ENCODE data around the gene PCYT2.
"Not testable (repeated sequence)": the region's sequence is repeated elsewhere in the genome, so short reads cannot be mapped to it uniquely, and the experiment has no call there.

PCYT2 gene

DNA sequence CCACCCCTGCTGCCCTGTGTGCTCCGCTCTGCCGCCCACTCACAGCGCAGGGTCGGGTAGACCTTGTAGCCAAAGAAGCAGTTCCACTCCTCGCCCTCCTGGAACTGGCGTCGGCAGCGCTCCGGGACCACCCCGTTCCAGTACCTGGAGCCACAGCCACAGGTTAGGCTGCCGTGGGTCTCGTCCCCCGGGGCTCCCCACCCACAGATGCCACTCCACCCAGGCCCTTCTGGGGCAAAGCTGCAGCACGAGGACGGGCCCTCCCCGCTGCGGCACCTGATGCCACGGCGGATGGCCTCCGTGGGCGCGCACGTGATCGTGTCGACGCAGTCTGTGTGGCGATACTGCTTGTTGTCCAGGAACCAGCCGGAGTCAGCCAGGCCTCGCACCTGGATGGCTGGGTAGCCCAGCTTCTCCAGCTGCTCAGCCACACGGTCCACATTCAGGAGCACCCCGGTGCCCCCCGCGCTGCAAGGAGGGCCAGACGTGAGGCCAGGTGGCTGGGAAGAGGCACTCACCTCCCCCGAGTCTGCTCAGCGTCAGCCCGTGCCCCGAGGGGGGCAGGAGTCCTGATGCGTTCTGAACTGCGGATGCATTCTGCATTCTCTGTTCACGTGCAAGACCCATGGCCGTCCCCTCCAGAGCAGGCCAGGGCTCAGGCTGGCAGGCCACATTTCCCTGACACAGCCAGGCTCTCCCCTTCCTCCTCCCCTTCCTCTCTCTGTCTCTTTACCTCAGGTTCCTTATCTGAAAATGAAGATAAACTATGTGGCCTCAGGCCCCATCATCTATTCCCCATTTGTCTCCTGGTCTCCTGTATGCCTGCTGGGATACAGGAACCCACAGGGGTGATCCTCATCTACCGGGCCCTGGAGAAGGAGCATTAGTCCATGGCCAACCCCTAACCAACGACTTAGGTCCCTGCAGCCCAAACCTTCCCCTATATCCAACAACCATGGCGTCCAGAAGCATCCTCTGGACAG, 45.7 kb upstream of the PCYT2 start:
- DNase-seq (ENCODE audit: low spot score), result no peak
- TF ChIP-seq, protein P1, sequence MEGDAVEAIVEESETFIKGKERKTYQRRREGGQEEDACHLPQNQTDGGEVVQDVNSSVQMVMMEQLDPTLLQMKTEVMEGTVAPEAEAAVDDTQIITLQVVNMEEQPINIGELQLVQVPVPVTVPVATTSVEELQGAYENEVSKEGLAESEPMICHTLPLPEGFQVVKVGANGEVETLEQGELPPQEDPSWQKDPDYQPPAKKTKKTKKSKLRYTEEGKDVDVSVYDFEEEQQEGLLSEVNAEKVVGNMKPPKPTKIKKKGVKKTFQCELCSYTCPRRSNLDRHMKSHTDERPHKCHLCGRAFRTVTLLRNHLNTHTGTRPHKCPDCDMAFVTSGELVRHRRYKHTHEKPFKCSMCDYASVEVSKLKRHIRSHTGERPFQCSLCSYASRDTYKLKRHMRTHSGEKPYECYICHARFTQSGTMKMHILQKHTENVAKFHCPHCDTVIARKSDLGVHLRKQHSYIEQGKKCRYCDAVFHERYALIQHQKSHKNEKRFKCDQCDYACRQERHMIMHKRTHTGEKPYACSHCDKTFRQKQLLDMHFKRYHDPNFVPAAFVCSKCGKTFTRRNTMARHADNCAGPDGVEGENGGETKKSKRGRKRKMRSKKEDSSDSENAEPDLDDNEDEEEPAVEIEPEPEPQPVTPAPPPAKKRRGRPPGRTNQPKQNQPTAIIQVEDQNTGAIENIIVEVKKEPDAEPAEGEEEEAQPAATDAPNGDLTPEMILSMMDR (IDR thresholded peaks at IDR 0.05; ENCODE audit: extremely low read depth, missing control alignments), result no peak

DNA sequence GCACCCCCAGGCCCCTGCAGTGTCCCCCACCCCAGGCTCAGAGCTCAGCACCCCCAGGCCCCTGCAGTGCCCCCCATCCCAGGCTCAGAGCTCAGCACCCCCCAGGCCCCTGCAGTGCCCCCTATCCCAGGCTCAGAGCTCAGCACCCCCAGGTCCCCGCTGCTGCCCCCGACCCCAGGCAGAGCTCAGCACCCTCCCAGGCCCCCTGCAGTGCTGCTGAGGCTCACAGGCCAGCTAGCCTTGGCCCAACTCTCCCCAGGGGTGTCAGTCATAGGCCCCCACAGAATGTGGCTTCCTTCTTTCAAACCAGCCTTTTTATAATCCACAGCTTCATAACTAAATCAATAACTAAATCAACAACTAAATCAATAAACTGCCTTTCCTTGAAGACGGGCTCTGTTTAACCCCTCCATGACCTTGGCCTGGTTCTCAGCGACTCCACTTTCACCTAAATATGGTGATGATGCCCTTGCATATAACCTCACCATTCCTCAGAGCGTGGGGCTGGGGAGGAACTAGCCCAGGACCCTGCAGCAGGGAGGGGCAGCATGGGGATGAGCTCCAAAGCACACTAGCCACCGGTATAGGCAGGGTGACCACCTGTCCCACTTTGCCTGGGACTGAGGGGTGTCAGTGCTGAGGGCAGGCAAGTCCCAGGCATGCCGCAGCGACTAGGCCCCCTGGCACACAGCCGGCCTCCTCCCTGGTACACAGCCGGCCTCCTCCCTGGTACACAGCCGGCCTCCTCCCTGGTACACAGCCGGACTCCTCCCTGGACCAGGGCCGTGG, 44.8 kb upstream of the PCYT2 start:
- TF ChIP-seq, protein P1 (IDR thresholded peaks at IDR 0.05; ENCODE audit: extremely low read depth, missing control alignments), result no peak
- DNase-seq (ENCODE audit: low spot score), result no peak

- TF ChIP-seq, protein P1 (IDR thresholded peaks at IDR 0.05; ENCODE audit: extremely low read depth, missing control alignments), result no peak
- DNase-seq (ENCODE audit: low spot score), result no peak
These were observed 44.0 kb upstream of the PCYT2 start for GRCh38 chr17:81955058-81955681.

DNA sequence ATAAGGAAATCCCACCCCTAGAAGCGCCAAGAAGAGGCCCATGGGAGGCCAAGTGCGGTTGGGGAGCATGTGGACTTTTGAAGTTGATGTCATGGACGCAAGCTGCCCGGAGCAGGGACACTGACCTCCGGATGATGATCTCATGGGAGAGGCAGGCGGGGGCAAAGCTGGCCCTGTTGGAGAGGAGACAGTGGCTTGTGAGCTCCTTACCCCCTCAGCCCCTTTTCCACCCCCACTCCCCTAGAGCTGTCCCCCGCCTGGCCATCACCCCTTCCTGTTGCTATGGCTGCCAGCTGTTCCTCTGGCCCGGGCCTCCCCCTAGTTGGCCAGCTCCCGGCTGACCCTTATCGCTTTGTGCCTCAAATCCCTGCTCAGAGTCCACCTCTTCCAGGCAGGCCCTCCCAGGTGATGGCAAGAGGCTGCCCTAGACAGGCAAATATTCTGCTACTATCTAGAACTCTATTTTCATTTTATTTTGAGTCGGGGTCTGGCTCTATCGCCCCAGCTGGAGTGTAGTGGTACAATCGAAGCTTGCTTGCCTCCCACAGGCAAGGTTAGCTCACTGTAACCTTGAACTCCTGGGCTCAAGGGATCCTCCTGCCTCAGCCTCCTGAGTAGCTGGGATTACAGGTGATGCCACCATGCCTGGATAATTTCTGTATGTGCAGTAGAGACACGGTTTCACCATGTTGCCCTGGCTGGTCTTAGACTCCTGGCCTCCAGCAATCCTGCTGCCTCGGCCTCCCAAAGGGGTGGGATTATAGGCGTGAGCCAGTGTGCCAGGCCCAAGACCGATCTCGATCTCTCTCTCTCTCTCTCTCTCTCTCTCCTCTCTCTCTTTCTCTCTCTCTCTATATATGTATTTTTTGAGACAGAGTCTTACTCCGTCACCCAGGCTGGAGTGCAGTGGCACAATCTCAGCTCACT, 43.2 kb upstream of the PCYT2 start:
- no peak for DNase-seq (ENCODE audit: low spot score)
- TF ChIP-seq, protein P1 (IDR thresholded peaks at IDR 0.05; ENCODE audit: extremely low read depth, missing control alignments), result no peak

DNA sequence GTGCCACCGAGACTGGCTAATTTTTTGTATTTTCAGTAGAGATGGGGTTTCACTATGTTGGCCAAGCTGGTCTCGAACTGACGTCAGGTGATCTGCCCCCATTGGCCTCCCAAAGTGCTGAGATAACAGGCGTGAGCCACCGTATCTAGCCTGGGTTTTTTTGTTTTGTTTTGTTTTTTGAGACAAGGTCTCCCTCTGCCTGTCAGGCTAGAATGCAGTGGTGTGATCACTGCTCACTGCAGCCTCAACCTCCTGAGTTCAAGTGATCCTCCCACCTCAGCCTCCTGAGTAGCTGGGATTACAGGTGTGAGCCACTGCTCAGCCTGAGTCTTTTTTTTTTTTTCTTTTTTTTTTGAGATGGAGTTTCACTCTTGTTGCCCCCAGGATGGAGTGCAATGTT, 42.2 kb upstream of the PCYT2 start:
- not testable (repeated sequence) for DNase-seq (ENCODE audit: low spot score)

DNA sequence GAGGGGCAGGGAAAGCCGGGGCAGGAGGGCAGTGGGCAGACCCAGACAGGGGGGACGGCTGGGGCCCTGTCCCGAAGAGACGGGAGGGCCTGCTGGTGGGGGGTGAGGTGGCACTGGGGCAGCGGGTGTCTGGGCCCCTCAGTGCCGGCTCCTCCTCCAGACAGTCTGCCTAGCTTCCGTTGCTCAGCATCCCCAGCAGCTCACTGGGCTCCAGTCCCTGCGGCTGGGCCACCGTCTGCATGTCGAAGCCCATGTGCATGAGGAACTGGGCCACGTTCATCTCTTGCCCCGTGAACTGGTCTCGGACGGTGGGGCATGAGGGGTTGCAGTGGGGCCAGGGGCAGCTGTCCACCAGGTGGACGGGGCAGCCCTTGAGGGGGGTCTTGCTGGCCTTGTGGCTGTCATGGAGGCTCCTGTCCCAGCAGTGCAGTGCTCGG, 41.6 kb upstream of the PCYT2 start:
- no peak for DNase-seq (ENCODE audit: low spot score)
- TF ChIP-seq, protein P1 (IDR thresholded peaks at IDR 0.05; ENCODE audit: extremely low read depth, missing control alignments), result no peak
